ENCODE measurements around the gene LHCGR. TPM values are rescaled to one million over a fixed set of nuclear protein-coding genes. Genes with fewer than 3 reads are reported as not detected.
"Not testable (repeated sequence)": the region's sequence is repeated elsewhere in the genome, so short reads cannot be mapped to it uniquely, and the experiment has no call there.

LHCGR gene
- total RNA-seq, 4 donors from 2014 or later = 0.20 to 2.2 (median 1.5) TPM

GRCh38 chr2:48709096-48710034, 46.2 kb downstream of the LHCGR start:
- 57 to 61% methylated on average over 5 to 7 of the region's 7 CpGs for WGBS, 2 donors (ENCODE audit: low coverage in 1 of 2)
- no peak overlapping the region for H3K4me3 ChIP-seq
- no peak for ATAC-seq
- H3K9me3 ChIP-seq = no peaks in the 10 kb centered on the region
- no peak overlapping the region for H3K27ac ChIP-seq
- no peaks in the 10 kb centered on the region for H3K36me3 ChIP-seq
- no peaks in the 10 kb centered on the region for H3K27me3 ChIP-seq
- TF ChIP-seq CTCF (IDR thresholded peaks at IDR 0.05) (no peak), POLR2AphosphoS5 (IDR thresholded peaks at IDR 0.05) (no peak), EP300 (IDR thresholded peaks at IDR 0.05) (no peak), POLR2A (IDR thresholded peaks at IDR 0.05) (no peak)
- peaks cover 2 to 15% (median 8%) of the 10 kb centered on the region in 3 donors for H3K4me1 ChIP-seq

GRCh38 chr2:48707466-48707865, 48.1 kb downstream of the LHCGR start:
- Histone ChIP-seq H3K36me3 (no peaks in the 10 kb centered on the region), H3K9me3 (no peaks in the 10 kb centered on the region), H3K4me1 (no peaks in the 10 kb centered on the region), H3K27me3 (no peaks in the 10 kb centered on the region), H3K27ac (no peak overlapping the region), H3K4me3 (no peak overlapping the region)
- WGBS, 2 donors (ENCODE audit: low coverage in 1 of 2) = 83% methylated on average over 5 of the region's 6 CpGs; no CpG with 5 or more reads in 1 of the 2 donors
- no peak for ATAC-seq
- TF ChIP-seq EP300 (IDR thresholded peaks at IDR 0.05) = no peak
- TF ChIP-seq POLR2AphosphoS5 (IDR thresholded peaks at IDR 0.05) = no peak
- TF ChIP-seq POLR2A (IDR thresholded peaks at IDR 0.05) = no peak
- no peak for TF ChIP-seq CTCF (IDR thresholded peaks at IDR 0.05)

GRCh38 chr2:48703621-48704020, 51.9 kb downstream of the LHCGR start:
- 91 to 100% methylated on average over 4 to 6 of the region's 6 CpGs for WGBS, 2 donors (ENCODE audit: low coverage in 1 of 2)
- H3K27me3 ChIP-seq, H3K9me3 ChIP-seq, H3K27ac ChIP-seq, H3K36me3 ChIP-seq, ATAC-seq, H3K4me3 ChIP-seq: not testable (repeated sequence)
- peaks cover 0 to 16% (median 3%) of the 10 kb centered on the region in 3 donors for H3K4me1 ChIP-seq

- peaks cover 3 to 24% (median 4%) of the 10 kb centered on the region in 3 donors for H3K4me1 ChIP-seq
- no peaks in the 10 kb centered on the region for H3K9me3 ChIP-seq
- peak overlapping the region in 2 of 4 donors; percentile 15 to 52 for H3K27ac ChIP-seq
- H3K27me3 ChIP-seq = no peaks in the 10 kb centered on the region
- TF ChIP-seq EP300 (IDR thresholded peaks at IDR 0.05) = no peak
- TF ChIP-seq POLR2AphosphoS5 (IDR thresholded peaks at IDR 0.05) = no peak
- TF ChIP-seq CTCF (IDR thresholded peaks at IDR 0.05) = no peak
- TF ChIP-seq POLR2A (IDR thresholded peaks at IDR 0.05) = no peak
- WGBS, 2 donors (ENCODE audit: low coverage in 1 of 2) = 23 to 48% methylated on average over 2 of the region's 2 CpGs
- no peak overlapping the region for H3K4me3 ChIP-seq
- no peak for ATAC-seq
- no peaks in the 10 kb centered on the region for H3K36me3 ChIP-seq
These were observed 56.1 kb downstream of the LHCGR start for GRCh38 chr2:48699348-48699930.

- Histone ChIP-seq H3K36me3 (no peaks in the 10 kb centered on the region), H3K27me3 (no peaks in the 10 kb centered on the region), H3K4me3 (no peak overlapping the region), H3K27ac (peak overlapping the region in 1 of 4 donors; percentile 74), H3K9me3 (no peaks in the 10 kb centered on the region), H3K4me1 (peaks cover 3 to 43% (median 10%) of the 10 kb centered on the region in 3 donors)
- TF ChIP-seq EP300 (IDR thresholded peaks at IDR 0.05) = no peak
- no peak for TF ChIP-seq CTCF (IDR thresholded peaks at IDR 0.05)
- TF ChIP-seq POLR2A (IDR thresholded peaks at IDR 0.05) = no peak
- TF ChIP-seq POLR2AphosphoS5 (IDR thresholded peaks at IDR 0.05) = no peak
- ATAC-seq = no peak
- 83 to 89% methylated on average over 1 of the region's 1 CpG for WGBS, 2 donors (ENCODE audit: low coverage in 1 of 2)
These were observed 58.6 kb downstream of the LHCGR start for GRCh38 chr2:48696881-48697280.

All from gastroesophageal sphincter (tissue), 4 donors.